Measurements from ENCODE around the gene CDK11A.
A peak's percentile ranks its signal among the peaks of the same experiment; 100 is the strongest.

The CDK11A gene

DNA sequence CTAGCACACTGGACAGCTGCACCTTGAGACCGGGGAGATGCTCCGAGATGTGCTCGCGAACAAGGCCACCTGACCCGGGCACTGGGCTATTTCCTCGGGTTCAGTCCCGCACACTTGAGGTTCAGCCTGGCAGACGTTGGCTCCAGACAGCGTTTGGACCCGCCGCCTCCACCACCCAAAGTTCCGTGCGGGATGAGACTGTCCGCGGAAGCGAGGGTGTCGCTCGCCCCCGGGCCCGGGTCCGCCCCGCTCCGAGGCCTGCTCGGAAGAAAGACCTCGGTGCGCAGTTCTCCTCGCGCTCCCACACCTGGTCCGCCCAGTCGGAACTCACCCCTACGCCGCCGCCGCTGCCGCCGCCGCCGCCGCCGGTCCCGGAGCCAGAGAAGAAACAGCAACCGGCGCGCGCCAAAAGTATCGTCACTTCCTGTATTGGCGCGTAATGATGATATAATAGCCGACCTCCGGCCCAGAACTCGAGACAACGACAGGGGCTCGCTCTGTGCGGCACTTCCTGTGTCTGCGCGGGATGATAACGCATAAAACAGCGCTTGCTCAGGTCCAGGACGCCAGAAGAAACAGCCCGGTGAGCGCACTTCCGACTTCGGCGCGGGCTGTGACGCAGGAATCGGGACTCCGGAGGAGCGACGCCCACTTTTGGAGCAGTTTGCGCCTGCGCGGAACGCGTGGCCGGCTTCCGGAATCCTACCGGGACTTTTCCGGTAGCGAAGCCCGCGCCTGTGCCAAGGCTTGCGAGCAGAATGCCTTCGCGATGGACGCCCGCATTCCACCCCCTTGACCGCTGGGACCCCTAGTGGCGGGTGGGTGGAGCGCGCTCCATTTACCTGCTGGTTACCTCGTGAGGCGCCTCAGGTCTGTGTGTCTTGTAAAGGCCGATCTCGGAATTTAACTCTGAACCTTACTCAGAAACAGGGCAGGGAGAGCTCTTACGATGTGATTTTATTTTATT is 65.3 kb downstream of the CDK11A start, which contains the start of gene CDK11B:
Gene CDK11B, minus strand, starts transcription at position 422 of the 967 bp plus-strand sequence. CDS start 1,519 bp downstream, outside the sequence.
- DNase-seq, result peak; percentile 88
